ENCODE measurements around the gene SCD5.

Gene SCD5

GRCh38 chr4:82777857-82778525 is 20.6 kb downstream of the SCD5 start:
- no peak overlapping the region for H3K27ac ChIP-seq
- TF ChIP-seq ZFX (IDR thresholded peaks at IDR 0.05) (no peak), CTCF (conservative IDR thresholded peaks at IDR 0.05) (no peak)

- no peak overlapping the region for H3K27ac ChIP-seq
- TF ChIP-seq ZFX (IDR thresholded peaks at IDR 0.05) (no peak), CTCF (conservative IDR thresholded peaks at IDR 0.05) (no peak)
Measured at GRCh38 chr4:82776925-82777542, 21.6 kb downstream of the SCD5 start.

DNA sequence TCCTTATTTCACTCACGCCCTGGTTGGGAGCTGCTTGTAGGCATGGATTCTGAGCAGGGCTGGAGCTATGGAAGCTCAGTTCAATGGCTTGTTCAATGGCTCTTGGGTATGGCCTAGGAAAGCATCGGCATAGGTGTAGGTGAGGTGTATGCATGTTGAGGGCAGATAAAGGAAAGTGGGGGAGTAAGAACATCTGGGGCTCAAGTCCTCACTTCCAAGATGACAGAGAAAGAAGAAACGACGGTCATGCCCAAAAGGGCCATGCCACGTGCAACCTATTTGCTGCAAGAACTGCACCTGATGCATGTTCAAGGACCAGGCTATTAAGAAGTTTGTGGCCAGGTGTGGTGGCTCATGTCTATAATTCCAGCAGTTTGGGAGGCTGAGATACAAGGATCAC is 23.4 kb downstream of the SCD5 start:
- H3K27ac ChIP-seq = no peak overlapping the region
- no peak for TF ChIP-seq ZFX (IDR thresholded peaks at IDR 0.05)

DNA sequence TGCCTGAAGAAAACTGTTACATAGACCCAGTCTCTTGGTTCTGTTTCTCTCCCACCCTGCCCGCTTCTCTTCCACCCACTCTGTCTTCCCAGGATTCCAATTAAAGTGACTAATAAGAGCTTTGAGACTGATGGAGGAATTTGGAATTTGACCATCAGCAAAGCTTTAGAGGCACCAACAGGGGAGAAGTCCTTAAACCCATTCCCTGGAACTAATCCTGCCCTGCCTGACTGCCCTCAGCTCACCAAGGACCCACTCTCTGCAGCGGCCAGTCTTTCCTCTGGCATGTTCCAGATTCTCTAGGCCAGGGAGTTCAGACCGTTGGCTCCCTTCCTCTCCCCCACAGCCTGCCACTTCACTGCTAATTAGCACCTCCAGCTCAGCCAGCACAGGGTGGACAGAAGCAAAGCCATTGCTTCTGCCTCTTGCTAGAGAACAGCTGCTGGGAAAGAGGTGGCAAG is 23.9 kb downstream of the SCD5 start:
- no peak overlapping the region for H3K27ac ChIP-seq
- TF ChIP-seq ZFX (IDR thresholded peaks at IDR 0.05) = no peak
- TF ChIP-seq CTCF (conservative IDR thresholded peaks at IDR 0.05) = no peak

DNA sequence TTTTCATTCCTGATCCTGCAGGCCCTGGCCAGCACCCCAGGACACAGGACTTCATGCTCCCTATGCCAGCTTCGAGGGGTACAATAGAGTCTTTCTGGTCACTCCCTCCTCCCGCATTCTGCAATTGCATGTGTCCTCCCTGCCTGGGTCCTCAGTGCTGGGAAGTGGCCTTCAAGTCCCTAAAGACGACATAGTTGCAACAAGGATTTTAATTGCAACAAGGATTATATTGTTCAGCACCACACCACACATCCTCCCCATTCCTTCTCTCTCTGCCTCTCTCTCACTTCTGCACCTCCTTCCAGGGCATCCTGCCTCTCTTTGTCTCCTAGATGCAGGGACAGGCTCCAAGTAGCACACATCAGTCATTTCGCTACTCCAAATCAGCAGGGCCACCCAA is 25.5 kb downstream of the SCD5 start:
- TF ChIP-seq CTCF (conservative IDR thresholded peaks at IDR 0.05) = no peak
- TF ChIP-seq ZFX (IDR thresholded peaks at IDR 0.05) = no peak
- H3K27ac ChIP-seq = no peak overlapping the region

GRCh38 chr4:82770607-82771006 is 28.0 kb downstream of the SCD5 start:
- TF ChIP-seq ZFX (IDR thresholded peaks at IDR 0.05) (no peak), CTCF (conservative IDR thresholded peaks at IDR 0.05) (no peak)
- H3K27ac ChIP-seq = no peak overlapping the region

GRCh38 chr4:82765134-82765533 is 33.5 kb downstream of the SCD5 start:
- H3K27ac ChIP-seq = no peak overlapping the region
- no peak for TF ChIP-seq ZFX (IDR thresholded peaks at IDR 0.05)
- TF ChIP-seq CTCF (conservative IDR thresholded peaks at IDR 0.05) = no peak

GRCh38 chr4:82761229-82761628 is 37.4 kb downstream of the SCD5 start:
- no peak for TF ChIP-seq CTCF (conservative IDR thresholded peaks at IDR 0.05)
- no peak for TF ChIP-seq ZFX (IDR thresholded peaks at IDR 0.05)
- no peak overlapping the region for H3K27ac ChIP-seq
